ENCODE results near the gene SLC17A2.

SLC17A2 gene

GRCh38 chr6:25922301-25922700, 8.2 kb downstream of the SLC17A2 start:
- 90 to 95% methylated on average over 2 of the region's 2 CpGs for WGBS, 2 experiments
- Histone ChIP-seq H3K9me3 (ENCODE audit: control insufficient read depth, low read length) (no peaks in the 10 kb centered on the region), H3K27me3 (ENCODE audit: control insufficient read depth, insufficient read depth, low read length, poor library complexity, severe bottlenecking) (no peaks in the 10 kb centered on the region), H3K4me1 (ENCODE audit: control insufficient read depth, insufficient read depth, low read length) (no peaks in the 10 kb centered on the region), H3K4me3 (ENCODE audit: insufficient read depth, low read depth, low read length) (no peak overlapping the region), H3K36me3 (ENCODE audit: control insufficient read depth, insufficient read depth, low read length) (no peaks in the 10 kb centered on the region), H3K27ac (ENCODE audit: insufficient read depth, low read depth, low read length, poor library complexity, severe bottlenecking) (no peak overlapping the region)

GRCh38 chr6:25921525-25922203, 8.8 kb downstream of the SLC17A2 start:
- Histone ChIP-seq H3K27ac (ENCODE audit: insufficient read depth, low read depth, low read length, poor library complexity, severe bottlenecking) (no peak overlapping the region), H3K36me3 (ENCODE audit: control insufficient read depth, insufficient read depth, low read length) (no peaks in the 10 kb centered on the region), H3K4me3 (ENCODE audit: insufficient read depth, low read depth, low read length) (no peak overlapping the region), H3K27me3 (ENCODE audit: control insufficient read depth, insufficient read depth, low read length, poor library complexity, severe bottlenecking) (no peaks in the 10 kb centered on the region), H3K9me3 (ENCODE audit: control insufficient read depth, low read length) (no peaks in the 10 kb centered on the region), H3K4me1 (ENCODE audit: control insufficient read depth, insufficient read depth, low read length) (no peaks in the 10 kb centered on the region)

GRCh38 chr6:25919657-25920056, 10.8 kb downstream of the SLC17A2 start:
- H3K4me1 ChIP-seq (ENCODE audit: control insufficient read depth, insufficient read depth, low read length), result no peaks in the 10 kb centered on the region
- no peaks in the 10 kb centered on the region for H3K9me3 ChIP-seq (ENCODE audit: control insufficient read depth, low read length)
- no peak overlapping the region for H3K27ac ChIP-seq (ENCODE audit: insufficient read depth, low read depth, low read length, poor library complexity, severe bottlenecking)
- H3K36me3 ChIP-seq (ENCODE audit: control insufficient read depth, insufficient read depth, low read length), result no peaks in the 10 kb centered on the region
- H3K27me3 ChIP-seq (ENCODE audit: control insufficient read depth, insufficient read depth, low read length, poor library complexity, severe bottlenecking), result no peaks in the 10 kb centered on the region
- whole genome bisulfite sequencing, 2 experiments, result 92 to 98% methylated on average over 5 of the region's 5 CpGs
- no peak overlapping the region for H3K4me3 ChIP-seq (ENCODE audit: insufficient read depth, low read depth, low read length)

- Histone ChIP-seq H3K4me3 (ENCODE audit: insufficient read depth, low read depth, low read length) (no peak overlapping the region), H3K27me3 (ENCODE audit: control insufficient read depth, insufficient read depth, low read length, poor library complexity, severe bottlenecking) (no peaks in the 10 kb centered on the region), H3K9me3 (ENCODE audit: control insufficient read depth, low read length) (no peaks in the 10 kb centered on the region), H3K36me3 (ENCODE audit: control insufficient read depth, insufficient read depth, low read length) (no peaks in the 10 kb centered on the region), H3K27ac (ENCODE audit: insufficient read depth, low read depth, low read length, poor library complexity, severe bottlenecking) (no peak overlapping the region), H3K4me1 (ENCODE audit: control insufficient read depth, insufficient read depth, low read length) (no peaks in the 10 kb centered on the region)
- 80 to 85% methylated on average over 3 to 5 of the region's 5 CpGs for WGBS, 2 experiments
Observed at GRCh38 chr6:25918083-25918683, 12.3 kb downstream of the SLC17A2 start.

- Histone ChIP-seq H3K27me3 (ENCODE audit: control insufficient read depth, insufficient read depth, low read length, poor library complexity, severe bottlenecking) (no peaks in the 10 kb centered on the region), H3K27ac (ENCODE audit: insufficient read depth, low read depth, low read length, poor library complexity, severe bottlenecking) (no peak overlapping the region), H3K36me3 (ENCODE audit: control insufficient read depth, insufficient read depth, low read length) (no peaks in the 10 kb centered on the region), H3K4me3 (ENCODE audit: insufficient read depth, low read depth, low read length) (no peak overlapping the region), H3K9me3 (ENCODE audit: control insufficient read depth, low read length) (no peaks in the 10 kb centered on the region), H3K4me1 (ENCODE audit: control insufficient read depth, insufficient read depth, low read length) (no peaks in the 10 kb centered on the region)
- 92 to 96% methylated on average over 7 of the region's 7 CpGs for WGBS, 2 experiments
Observed at GRCh38 chr6:25916789-25917490, 13.6 kb downstream of the SLC17A2 start.

GRCh38 chr6:25916330-25916729, 14.2 kb downstream of the SLC17A2 start:
- Histone ChIP-seq H3K36me3 (ENCODE audit: control insufficient read depth, insufficient read depth, low read length) (no peaks in the 10 kb centered on the region), H3K4me3 (ENCODE audit: insufficient read depth, low read depth, low read length) (no peak overlapping the region), H3K4me1 (ENCODE audit: control insufficient read depth, insufficient read depth, low read length) (no peaks in the 10 kb centered on the region), H3K9me3 (ENCODE audit: control insufficient read depth, low read length) (no peaks in the 10 kb centered on the region), H3K27ac (ENCODE audit: insufficient read depth, low read depth, low read length, poor library complexity, severe bottlenecking) (no peak overlapping the region), H3K27me3 (ENCODE audit: control insufficient read depth, insufficient read depth, low read length, poor library complexity, severe bottlenecking) (no peaks in the 10 kb centered on the region)
- WGBS, 2 experiments, result 88 to 92% methylated on average over 2 to 3 of the region's 3 CpGs

- Histone ChIP-seq H3K4me1 (ENCODE audit: control insufficient read depth, insufficient read depth, low read length) (no peaks in the 10 kb centered on the region), H3K9me3 (ENCODE audit: control insufficient read depth, low read length) (no peaks in the 10 kb centered on the region), H3K27me3 (ENCODE audit: control insufficient read depth, insufficient read depth, low read length, poor library complexity, severe bottlenecking) (no peaks in the 10 kb centered on the region), H3K4me3 (ENCODE audit: insufficient read depth, low read depth, low read length) (no peak overlapping the region), H3K36me3 (ENCODE audit: control insufficient read depth, insufficient read depth, low read length) (no peaks in the 10 kb centered on the region), H3K27ac (ENCODE audit: insufficient read depth, low read depth, low read length, poor library complexity, severe bottlenecking) (no peak overlapping the region)
- WGBS, 2 experiments, result 80 to 83% methylated on average over 3 of the region's 3 CpGs
Observed at GRCh38 chr6:25913741-25914140, 16.8 kb downstream of the SLC17A2 start.

GRCh38 chr6:25911351-25911750, 19.1 kb downstream of the SLC17A2 start:
- Histone ChIP-seq H3K4me1 (ENCODE audit: control insufficient read depth, insufficient read depth, low read length) (no peaks in the 10 kb centered on the region), H3K27me3 (ENCODE audit: control insufficient read depth, insufficient read depth, low read length, poor library complexity, severe bottlenecking) (no peaks in the 10 kb centered on the region), H3K9me3 (ENCODE audit: control insufficient read depth, low read length) (no peaks in the 10 kb centered on the region), H3K4me3 (ENCODE audit: insufficient read depth, low read depth, low read length) (no peak overlapping the region), H3K27ac (ENCODE audit: insufficient read depth, low read depth, low read length, poor library complexity, severe bottlenecking) (no peak overlapping the region), H3K36me3 (ENCODE audit: control insufficient read depth, insufficient read depth, low read length) (no peaks in the 10 kb centered on the region)
- WGBS, 2 experiments, result 97 to 100% methylated on average over 3 to 4 of the region's 4 CpGs

GRCh38 chr6:25907475-25908014, 22.9 kb downstream of the SLC17A2 start:
- 67 to 80% methylated on average over 1 of the region's 1 CpG for WGBS, 2 experiments
- no peaks in the 10 kb centered on the region for H3K36me3 ChIP-seq (ENCODE audit: control insufficient read depth, insufficient read depth, low read length)
- no peak overlapping the region for H3K4me3 ChIP-seq (ENCODE audit: insufficient read depth, low read depth, low read length)
- no peaks in the 10 kb centered on the region for H3K4me1 ChIP-seq (ENCODE audit: control insufficient read depth, insufficient read depth, low read length)
- no peak overlapping the region for H3K27ac ChIP-seq (ENCODE audit: insufficient read depth, low read depth, low read length, poor library complexity, severe bottlenecking)
- no peaks in the 10 kb centered on the region for H3K9me3 ChIP-seq (ENCODE audit: control insufficient read depth, low read length)
- no peaks in the 10 kb centered on the region for H3K27me3 ChIP-seq (ENCODE audit: control insufficient read depth, insufficient read depth, low read length, poor library complexity, severe bottlenecking)

- WGBS, 2 experiments, result 83 to 96% methylated on average over 3 to 4 of the region's 4 CpGs
- no peaks in the 10 kb centered on the region for H3K4me1 ChIP-seq (ENCODE audit: control insufficient read depth, insufficient read depth, low read length)
- no peaks in the 10 kb centered on the region for H3K36me3 ChIP-seq (ENCODE audit: control insufficient read depth, insufficient read depth, low read length)
- H3K27ac ChIP-seq (ENCODE audit: insufficient read depth, low read depth, low read length, poor library complexity, severe bottlenecking), result no peak overlapping the region
- no peaks in the 10 kb centered on the region for H3K9me3 ChIP-seq (ENCODE audit: control insufficient read depth, low read length)
- H3K4me3 ChIP-seq (ENCODE audit: insufficient read depth, low read depth, low read length), result no peak overlapping the region
- H3K27me3 ChIP-seq (ENCODE audit: control insufficient read depth, insufficient read depth, low read length, poor library complexity, severe bottlenecking), result no peaks in the 10 kb centered on the region
Observed at GRCh38 chr6:25903467-25904099, 26.9 kb downstream of the SLC17A2 start.

Measured in ectodermal cell (in vitro differentiated cells).